MCF 10A (cell line): ENCODE data around the gene SNAI3. TPM values are rescaled to one million over a fixed set of nuclear protein-coding genes. Genes with fewer than 3 reads are reported as not detected.

ENCODE experiments used
- BruUV-seq: library from RNA; stranded (reverse); fragments of 400-500 nt; replicated peaks from 2 replicates; lab custom pipeline; 2021; lab: Mats Ljungman, UMichigan
- CTCF ChIA-PET: fragments of 300-600 bp; sonication (Branson Sonifier 250); formaldehyde crosslinking; extraction: SDS; loops from one replicate; lab custom pipeline; 2021; ENCODE audit warnings: antibody characterized with exemption, inconsistent platforms; lab: Yijun Ruan, JAX
- POLR2A ChIA-PET: fragments of 300-600, 350-650 bp; sonication (Branson Sonifier 250); formaldehyde crosslinking; extraction: SDS; loops from one replicate; lab custom pipeline; 2020; ENCODE audit warnings: antibody characterized with exemption, inconsistent platforms; lab: Yijun Ruan, JAX
- DNase-seq: peaks from one replicate; pipeline ENCODE4 v3.0.0-alpha.2; 2018; ENCODE audit not compliant: unreplicated experiment
- H3K27ac Mint-ChIP-seq: one replicate; pipeline ENCODE4 v1.8.0; 2022; ENCODE audit warnings: mild to moderate bottlenecking, low read depth, mixed read lengths; ENCODE audit not compliant: unreplicated experiment
- H3K27me3 Mint-ChIP-seq: one replicate; pipeline ENCODE4 v1.8.0; 2022; ENCODE audit warnings: mixed read lengths; ENCODE audit not compliant: insufficient read depth, unreplicated experiment
- H3K36me3 Mint-ChIP-seq: one replicate; pipeline ENCODE4 v1.8.0; 2022; ENCODE audit warnings: mild to moderate bottlenecking, moderate library complexity, mixed read lengths; ENCODE audit not compliant: insufficient read depth, unreplicated experiment
- H3K4me1 Mint-ChIP-seq: one replicate; pipeline ENCODE4 v1.8.0; 2022; ENCODE audit warnings: mixed read lengths; ENCODE audit not compliant: insufficient read depth, unreplicated experiment
- H3K4me3 Mint-ChIP-seq: one replicate; pipeline ENCODE4 v1.8.0; 2022; ENCODE audit warnings: mild to moderate bottlenecking, moderate library complexity, mixed read lengths; ENCODE audit not compliant: unreplicated experiment
- H3K9me3 Mint-ChIP-seq: one replicate; pipeline ENCODE4 v1.8.0; 2022; ENCODE audit warnings: mixed read lengths; ENCODE audit not compliant: unreplicated experiment
- intact Hi-C: fragments of 100-400 bp; cut with micrococcal nuclease; formaldehyde crosslinking; loops from 2 replicates; pipeline ENCODE4 v1.14.1; 2022
- total RNA-seq: library from RNA; stranded (reverse); gene quantifications from 2 replicates; pipeline ENCODE4 v1.2.3, GENCODE V29; 2022
- TF ChIP-seq, protein P1 (sequence below): fragments of 200-600 bp; IDR thresholded peaks from one replicate; pipeline ENCODE4 v1.8.0; 2022; ENCODE audit warnings: antibody characterized with exemption, mild to moderate bottlenecking; ENCODE audit not compliant: unreplicated experiment

The SNAI3 gene
- total RNA-seq, 1 experiment from 2014 or later, result not detected

DNA sequence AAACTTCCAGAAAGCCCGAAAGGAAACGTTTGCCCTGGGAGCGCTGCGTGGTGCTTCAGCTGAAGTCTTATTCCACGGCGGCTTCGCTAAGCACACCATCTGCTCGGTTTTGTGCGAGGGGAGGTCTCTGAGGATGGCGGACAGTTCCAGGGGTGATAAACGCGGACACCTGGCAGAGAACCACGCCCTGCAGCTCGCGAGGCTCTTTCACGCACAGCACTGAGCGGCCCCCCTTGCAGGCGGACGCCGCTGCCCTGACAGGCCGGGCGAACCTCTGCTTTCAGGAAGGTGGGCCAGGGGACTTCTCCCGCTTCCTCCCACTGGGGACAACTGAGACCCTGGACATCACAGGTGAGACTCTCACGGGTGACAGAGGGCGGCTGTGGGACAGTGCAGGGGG lies 27.1 kb downstream of the SNAI3 start:
- ChIA-PET CTCF (interaction anchor here (0.6 kb wide), 1 partner anchor 34 kb away, joined by 3 read pairs; no protein-coding TSS in a partner anchor), POLR2A (no interaction called here)
- intact Hi-C loops, result no loop called here
- H3K36me3 Mint-ChIP-seq, result peaks cover 12% of the 10 kb centered on the region
- TF ChIP-seq, protein P1, sequence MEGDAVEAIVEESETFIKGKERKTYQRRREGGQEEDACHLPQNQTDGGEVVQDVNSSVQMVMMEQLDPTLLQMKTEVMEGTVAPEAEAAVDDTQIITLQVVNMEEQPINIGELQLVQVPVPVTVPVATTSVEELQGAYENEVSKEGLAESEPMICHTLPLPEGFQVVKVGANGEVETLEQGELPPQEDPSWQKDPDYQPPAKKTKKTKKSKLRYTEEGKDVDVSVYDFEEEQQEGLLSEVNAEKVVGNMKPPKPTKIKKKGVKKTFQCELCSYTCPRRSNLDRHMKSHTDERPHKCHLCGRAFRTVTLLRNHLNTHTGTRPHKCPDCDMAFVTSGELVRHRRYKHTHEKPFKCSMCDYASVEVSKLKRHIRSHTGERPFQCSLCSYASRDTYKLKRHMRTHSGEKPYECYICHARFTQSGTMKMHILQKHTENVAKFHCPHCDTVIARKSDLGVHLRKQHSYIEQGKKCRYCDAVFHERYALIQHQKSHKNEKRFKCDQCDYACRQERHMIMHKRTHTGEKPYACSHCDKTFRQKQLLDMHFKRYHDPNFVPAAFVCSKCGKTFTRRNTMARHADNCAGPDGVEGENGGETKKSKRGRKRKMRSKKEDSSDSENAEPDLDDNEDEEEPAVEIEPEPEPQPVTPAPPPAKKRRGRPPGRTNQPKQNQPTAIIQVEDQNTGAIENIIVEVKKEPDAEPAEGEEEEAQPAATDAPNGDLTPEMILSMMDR, result no peak
- H3K27me3 Mint-ChIP-seq, result no peaks in the 10 kb centered on the region
- H3K27ac Mint-ChIP-seq, result no peak overlapping the region
- H3K4me1 Mint-ChIP-seq, result no peaks in the 10 kb centered on the region
- no TSS peak for BruUV-seq
- no peak overlapping the region for H3K4me3 Mint-ChIP-seq
- no peak for DNase-seq
- no peaks in the 10 kb centered on the region for H3K9me3 Mint-ChIP-seq

DNA sequence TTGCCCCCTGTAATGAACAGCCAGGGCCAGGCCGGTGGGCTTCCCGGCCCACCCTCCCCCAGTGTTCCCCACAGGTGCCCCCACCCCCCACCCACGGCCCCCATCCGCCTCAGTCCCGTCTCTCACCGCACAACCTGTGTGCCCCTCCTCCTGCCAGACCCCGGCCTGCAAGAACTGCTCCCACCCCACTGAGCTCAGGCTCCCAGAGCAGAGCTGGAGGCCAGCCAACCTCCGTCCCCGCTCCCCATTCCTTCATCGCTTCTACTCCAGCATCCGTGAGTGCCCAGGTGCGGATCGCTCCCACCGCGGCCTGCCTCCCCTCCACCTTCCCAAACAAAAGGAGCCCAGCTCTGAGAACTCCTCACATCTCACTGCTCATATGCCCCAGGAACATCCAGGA lies 27.6 kb downstream of the SNAI3 start:
- Mint-ChIP-seq H3K27ac (no peak overlapping the region), H3K27me3 (no peaks in the 10 kb centered on the region), H3K9me3 (no peaks in the 10 kb centered on the region), H3K4me1 (no peaks in the 10 kb centered on the region), H3K4me3 (no peak overlapping the region), H3K36me3 (peaks cover 12% of the 10 kb centered on the region)
- no TSS peak for BruUV-seq
- ChIA-PET POLR2A (no interaction called here), CTCF (interaction anchor here (0.6 kb wide), 1 partner anchor 34 kb away, joined by 3 read pairs; no protein-coding TSS in a partner anchor)
- TF ChIP-seq, protein P1, result no peak
- DNase-seq, result no peak
- intact Hi-C loops, result no loop called here

DNA sequence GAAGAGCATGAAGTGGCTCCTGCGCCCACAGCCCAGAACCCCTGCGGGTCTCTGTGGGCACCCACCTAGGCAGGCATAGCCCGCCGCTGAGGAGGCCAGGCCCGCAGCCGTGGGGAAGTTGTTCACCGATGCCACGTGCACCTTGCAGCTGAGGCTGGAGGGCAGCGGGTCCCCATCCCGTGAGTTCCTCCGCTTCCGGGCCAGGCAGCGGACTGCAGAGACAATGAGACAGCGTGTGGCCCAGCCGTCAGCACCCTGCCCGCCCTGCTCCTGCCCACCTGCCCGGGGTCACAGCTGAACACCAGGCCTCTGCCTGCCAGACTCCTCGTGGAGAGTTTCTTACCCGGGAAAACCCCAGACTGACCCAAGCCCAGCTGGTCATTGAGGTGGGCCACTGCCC lies 28.9 kb downstream of the SNAI3 start:
- DNase-seq, result no peak
- peaks cover 12% of the 10 kb centered on the region for H3K36me3 Mint-ChIP-seq
- no peak overlapping the region for H3K4me3 Mint-ChIP-seq
- no peaks in the 10 kb centered on the region for H3K9me3 Mint-ChIP-seq
- no peaks in the 10 kb centered on the region for H3K4me1 Mint-ChIP-seq
- CTCF ChIA-PET, result no interaction called here
- H3K27ac Mint-ChIP-seq, result no peak overlapping the region
- intact Hi-C loops, result no loop called here
- no TSS peak for BruUV-seq
- H3K27me3 Mint-ChIP-seq, result no peaks in the 10 kb centered on the region
- TF ChIP-seq, protein P1, result no peak
- POLR2A ChIA-PET, result no interaction called here

DNA sequence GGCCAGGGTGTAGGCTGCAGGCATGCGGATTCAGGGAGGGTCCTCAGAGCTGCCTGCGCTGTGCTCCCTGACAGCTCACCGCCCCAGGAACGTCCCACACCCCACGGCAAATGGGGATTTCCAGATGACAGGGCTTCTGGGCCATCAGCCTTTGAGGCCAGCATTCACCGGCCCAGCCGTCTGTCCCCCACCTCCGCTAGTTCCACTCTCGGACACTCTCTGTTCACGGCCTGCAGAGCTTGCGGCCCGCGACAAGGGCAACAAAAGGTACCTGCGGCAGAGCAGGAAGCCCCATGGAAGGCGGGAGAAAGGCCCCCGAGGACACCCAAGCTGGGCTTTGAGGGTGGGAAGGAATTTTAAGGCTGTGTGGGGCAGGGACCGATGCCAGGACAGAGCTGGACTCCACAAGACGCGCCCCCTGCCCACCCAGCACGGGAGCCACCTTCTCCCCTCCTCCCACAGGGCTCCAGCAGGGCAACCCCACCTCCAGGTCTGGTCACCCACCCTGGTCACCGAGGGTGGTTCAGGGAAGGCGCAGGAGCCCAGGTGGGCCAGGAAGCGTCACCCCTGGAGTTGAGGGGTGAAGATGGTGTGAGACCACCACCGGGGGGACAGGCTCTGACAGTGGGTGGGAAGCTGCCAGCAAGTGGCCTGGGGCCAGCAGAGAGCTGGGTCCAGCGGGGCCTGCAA lies 29.9 kb downstream of the SNAI3 start:
- no peaks in the 10 kb centered on the region for H3K4me1 Mint-ChIP-seq
- H3K9me3 Mint-ChIP-seq, result no peaks in the 10 kb centered on the region
- ChIA-PET CTCF (interaction anchor here (0.6 kb wide), 3 partner anchors 23 to 128 kb away, joined by 4 to 6 read pairs (median 4); no protein-coding TSS in a partner anchor), POLR2A (no interaction called here)
- no peak overlapping the region for H3K27ac Mint-ChIP-seq
- intact Hi-C loops, result no loop called here
- H3K36me3 Mint-ChIP-seq, result peaks cover 12% of the 10 kb centered on the region
- TF ChIP-seq, protein P1, result no peak
- H3K4me3 Mint-ChIP-seq, result no peak overlapping the region
- H3K27me3 Mint-ChIP-seq, result no peaks in the 10 kb centered on the region
- DNase-seq, result no peak
- no TSS peak for BruUV-seq
